NCI-H146 (cell line): ENCODE data around the gene B2M.
A peak's percentile ranks its signal among the peaks of the same experiment; 100 is the strongest.
"Not testable (repeated sequence)": the region's sequence is repeated elsewhere in the genome, so short reads cannot be mapped to it uniquely, and the experiment has no call there.

Experiments used
- DNase-seq: peaks from one replicate; lab custom pipeline; 2025; lab: John Stamatoyannopoulos, UW

The B2M gene

GRCh38 chr15:44711096-44711742, at the start of gene B2M, which contains the start of gene PATL2:
Gene B2M (plus strand): TSS chr15:44711517. CDS start chr15:44711547, 30 bp downstream.
Gene PATL2 (minus strand): TSS chr15:44711323. CDS start chr15:44676490, 34,833 bp downstream.
- DNase-seq, result peak; percentile 89

- no peak for DNase-seq
Measured at GRCh38 chr15:44661576-44661975, 49.7 kb upstream of the B2M start.

GRCh38 chr15:44662478-44663409, 48.6 kb upstream of the B2M start:
- DNase-seq, result peak; percentile 75

GRCh38 chr15:44663410-44664308, 47.7 kb upstream of the B2M start, which contains the start of gene SPG11:
Gene SPG11 (minus strand): TSS chr15:44663662. CDS start chr15:44663647, 15 bp downstream.
- DNase-seq, result peak; percentile 95

- DNase-seq, result no peak
Measured at GRCh38 chr15:44666210-44667038, 44.9 kb upstream of the B2M start.

- DNase-seq, result no peak
Measured at GRCh38 chr15:44667039-44667360, 44.3 kb upstream of the B2M start.

- no peak for DNase-seq
Measured at GRCh38 chr15:44668921-44669320, 42.4 kb upstream of the B2M start.

- DNase-seq, result no peak
Measured at GRCh38 chr15:44670087-44670950, 41.0 kb upstream of the B2M start.

- DNase-seq, result peak; percentile 4
Measured at GRCh38 chr15:44673639-44674038, 37.7 kb upstream of the B2M start.

GRCh38 chr15:44675911-44676310, 35.4 kb upstream of the B2M start:
- DNase-seq, result no peak

- no peak for DNase-seq
Measured at GRCh38 chr15:44676676-44677075, 34.6 kb upstream of the B2M start.

GRCh38 chr15:44682211-44682610, 29.1 kb upstream of the B2M start:
- no peak for DNase-seq

- DNase-seq, result peak; percentile 58
Measured at GRCh38 chr15:44682809-44683682, 28.3 kb upstream of the B2M start.

GRCh38 chr15:44689318-44689717, 22.0 kb upstream of the B2M start:
- not testable (repeated sequence) for DNase-seq

- DNase-seq, result not testable (repeated sequence)
Measured at GRCh38 chr15:44690245-44690644, 21.1 kb upstream of the B2M start.

GRCh38 chr15:44692659-44693058, 18.7 kb upstream of the B2M start:
- DNase-seq, result no peak

GRCh38 chr15:44694416-44694815, 16.9 kb upstream of the B2M start:
- DNase-seq, result no peak

- DNase-seq, result no peak
Measured at GRCh38 chr15:44695294-44695693, 16.0 kb upstream of the B2M start.

- no peak for DNase-seq
Measured at GRCh38 chr15:44697014-44697413, 14.3 kb upstream of the B2M start.
